ENCODE measurements around the gene CLDN3. TPM values are rescaled to one million over a fixed set of nuclear protein-coding genes. Genes with fewer than 3 reads are reported as not detected.
"Not testable (repeated sequence)": the region's sequence is repeated elsewhere in the genome, so short reads cannot be mapped to it uniquely, and the experiment has no call there.

The CLDN3 gene
- polyA plus RNA-seq, 1 donor = 0.14 TPM

GRCh38 chr7:73736885-73737284 lies 33.2 kb downstream of the CLDN3 start:
- DNase-seq (ENCODE audit: low read depth) = no peak

- no peak for DNase-seq (ENCODE audit: low read depth)
Observed at GRCh38 chr7:73735528-73735905, 34.6 kb downstream of the CLDN3 start.

GRCh38 chr7:73734619-73735527 lies 35.2 kb downstream of the CLDN3 start:
- no peak for DNase-seq (ENCODE audit: low read depth)

GRCh38 chr7:73732397-73732796 lies 37.7 kb downstream of the CLDN3 start:
- DNase-seq (ENCODE audit: low read depth) = no peak

GRCh38 chr7:73730485-73730884 lies 39.6 kb downstream of the CLDN3 start:
- DNase-seq (ENCODE audit: low read depth) = no peak

- no peak for DNase-seq (ENCODE audit: low read depth)
Observed at GRCh38 chr7:73728551-73728950, 41.5 kb downstream of the CLDN3 start.

- DNase-seq (ENCODE audit: low read depth) = no peak
Observed at GRCh38 chr7:73727952-73728351, 42.1 kb downstream of the CLDN3 start.

GRCh38 chr7:73726083-73726466 lies 44.0 kb downstream of the CLDN3 start:
- no peak for DNase-seq (ENCODE audit: low read depth)

GRCh38 chr7:73723813-73724212 lies 46.3 kb downstream of the CLDN3 start:
- no peak for DNase-seq (ENCODE audit: low read depth)

- DNase-seq (ENCODE audit: low read depth) = no peak
Observed at GRCh38 chr7:73722785-73723184, 47.3 kb downstream of the CLDN3 start.

- not testable (repeated sequence) for DNase-seq (ENCODE audit: low read depth)
Observed at GRCh38 chr7:73722182-73722581, 47.9 kb downstream of the CLDN3 start.

- DNase-seq (ENCODE audit: low read depth) = no peak
Observed at GRCh38 chr7:73721377-73721817, 48.7 kb downstream of the CLDN3 start.

GRCh38 chr7:73720443-73720842 lies 49.6 kb downstream of the CLDN3 start:
- not testable (repeated sequence) for DNase-seq (ENCODE audit: low read depth)

GRCh38 chr7:73719806-73720169 lies 50.3 kb downstream of the CLDN3 start:
- DNase-seq (ENCODE audit: low read depth) = no peak

Other genes starting within 250 kb of the CLDN3 start
- 45.5 TPM for gene BAZ1B, start 248.0 kb downstream of the CLDN3 start, polyA plus RNA-seq (ENCODE audit: insufficient read length)
- gene BCL7B, start 212.6 kb downstream of the CLDN3 start, polyA plus RNA-seq (ENCODE audit: insufficient read length) = 38.4 TPM
- gene TBL2, start 191.7 kb downstream of the CLDN3 start, polyA plus RNA-seq (ENCODE audit: insufficient read length) = 23.5 TPM
- 0.10 TPM for gene MLXIPL, start 145.7 kb downstream of the CLDN3 start, polyA plus RNA-seq (ENCODE audit: insufficient read length)
- 2.8 TPM for gene VPS37D, start 102.4 kb downstream of the CLDN3 start, polyA plus RNA-seq (ENCODE audit: insufficient read length)
- 6.3 TPM for gene DNAJC30, start 86.8 kb downstream of the CLDN3 start, polyA plus RNA-seq (ENCODE audit: insufficient read length)
- 83.7 TPM for gene BUD23, start 86.7 kb downstream of the CLDN3 start, polyA plus RNA-seq (ENCODE audit: insufficient read length)
- gene STX1A, start 50.6 kb downstream of the CLDN3 start, polyA plus RNA-seq (ENCODE audit: insufficient read length) = 13.5 TPM
- 10.7 TPM for gene ABHD11, start 31.5 kb downstream of the CLDN3 start, polyA plus RNA-seq (ENCODE audit: insufficient read length)
- gene CLDN4, start 60.7 kb upstream of the CLDN3 start, polyA plus RNA-seq (ENCODE audit: insufficient read length) = 0.49 TPM
- gene METTL27, start 72.2 kb upstream of the CLDN3 start, polyA plus RNA-seq (ENCODE audit: insufficient read length) = 1.9 TPM
- not detected for gene TMEM270, start 90.9 kb upstream of the CLDN3 start, polyA plus RNA-seq (ENCODE audit: insufficient read length)

Measured in forelimb muscle (tissue), 1 donor.